KMS-11 (cell line): ENCODE data around the gene CDKN2AIPNL.

Experiments used
- H2AFZ ChIP-seq: fragments of 200-600 bp; sonication (generic); 2 replicates; pipeline ENCODE4 v1.6.1; 2016; ENCODE audit warnings: antibody characterized with exemption, mixed run types, low read depth
- H3K27ac ChIP-seq: fragments of 200-600 bp; sonication (generic); 2 replicates; pipeline ENCODE4 v1.6.1; 2016; ENCODE audit warnings: mild to moderate bottlenecking, mixed run types
- H3K27me3 ChIP-seq: fragments of 200-600 bp; sonication (generic); 2 replicates; pipeline ENCODE4 v1.6.1; 2017; ENCODE audit warnings: mild to moderate bottlenecking, low read depth, mixed run types, moderate library complexity; ENCODE audit not compliant: insufficient read depth
- H3K36me3 ChIP-seq: fragments of 200-600 bp; sonication (generic); 2 replicates; pipeline ENCODE4 v1.6.1; 2017; ENCODE audit warnings: mild to moderate bottlenecking, mixed run types; ENCODE audit not compliant: insufficient read depth
- H3K4me1 ChIP-seq: fragments of 200-600 bp; sonication (generic); 2 replicates; pipeline ENCODE4 v1.6.1; 2016; ENCODE audit warnings: mild to moderate bottlenecking, low read depth, mixed run types; ENCODE audit not compliant: poor library complexity, severe bottlenecking
- H3K4me2 ChIP-seq: fragments of 200-600 bp; sonication (generic); 2 replicates; pipeline ENCODE4 v1.7.0; 2016; ENCODE audit warnings: mild to moderate bottlenecking, mixed run types
- H3K4me3 ChIP-seq: fragments of 200-600 bp; sonication (generic); IDR thresholded peaks from 2 replicates; pipeline ENCODE4 v1.6.1; 2017; ENCODE audit warnings: low read depth, low read length, mixed read lengths; ENCODE audit not compliant: insufficient read depth
- H3K79me2 ChIP-seq: fragments of 200-600 bp; sonication (generic); 2 replicates; pipeline ENCODE4 v1.6.1; 2016; ENCODE audit warnings: low read depth, mixed run types; ENCODE audit not compliant: insufficient read depth
- H3K9ac ChIP-seq: fragments of 200-600 bp; sonication (generic); 2 replicates; pipeline ENCODE4 v1.6.1; 2016; ENCODE audit warnings: mild to moderate bottlenecking, mixed run types
- H4K20me1 ChIP-seq: fragments of 200-600 bp; sonication (generic); 2 replicates; pipeline ENCODE4 v1.6.1; 2016; ENCODE audit warnings: mild to moderate bottlenecking, mixed run types; ENCODE audit not compliant: insufficient read depth
- CTCF ChIP-seq: fragments of 200-600 bp; sonication (generic); conservative IDR thresholded peaks from 2 replicates; pipeline ENCODE4 v1.6.1; 2017; ENCODE audit warnings: low read depth, mild to moderate bottlenecking, antibody characterized with exemption, low read length, moderate library complexity, mixed read lengths

The CDKN2AIPNL gene

DNA sequence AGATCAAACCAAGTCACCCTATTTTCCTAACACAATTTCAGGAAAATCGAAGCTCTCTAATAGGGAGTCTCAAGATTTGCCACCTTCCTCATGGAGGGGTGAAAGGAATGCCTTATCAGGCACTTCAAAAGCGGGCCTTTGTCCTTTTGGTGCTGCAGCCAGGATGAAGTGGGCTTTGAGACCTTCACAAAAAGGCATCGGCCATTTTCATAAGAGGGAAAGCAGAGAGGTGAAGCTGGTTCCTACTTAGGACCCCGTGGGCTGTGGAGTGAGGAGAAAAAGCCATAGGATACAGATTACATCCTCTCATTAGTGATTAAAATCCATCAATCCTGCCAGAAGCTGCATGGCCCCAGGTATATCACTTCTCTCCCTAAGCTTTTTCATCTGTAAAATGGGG is 859 bp downstream of the CDKN2AIPNL start:
- no peak overlapping the region for H3K27ac ChIP-seq
- peak overlapping the region; percentile 64 for H3K9ac ChIP-seq
- peak overlapping the region; percentile 79 for H3K4me2 ChIP-seq
- H3K4me3 ChIP-seq = no peak overlapping the region
- H3K36me3 ChIP-seq = no peaks in the 10 kb centered on the region
- H2AFZ ChIP-seq = no peak overlapping the region; the same call in 1 of the 2 replicates
- no peaks in the 10 kb centered on the region for H3K27me3 ChIP-seq
- H3K4me1 ChIP-seq = peaks cover 17% of the 10 kb centered on the region
- H3K79me2 ChIP-seq = peaks cover 16% of the 10 kb centered on the region; the same call in 1 of the 2 replicates
- no peak for TF ChIP-seq CTCF
- no peaks in the 10 kb centered on the region for H4K20me1 ChIP-seq

DNA sequence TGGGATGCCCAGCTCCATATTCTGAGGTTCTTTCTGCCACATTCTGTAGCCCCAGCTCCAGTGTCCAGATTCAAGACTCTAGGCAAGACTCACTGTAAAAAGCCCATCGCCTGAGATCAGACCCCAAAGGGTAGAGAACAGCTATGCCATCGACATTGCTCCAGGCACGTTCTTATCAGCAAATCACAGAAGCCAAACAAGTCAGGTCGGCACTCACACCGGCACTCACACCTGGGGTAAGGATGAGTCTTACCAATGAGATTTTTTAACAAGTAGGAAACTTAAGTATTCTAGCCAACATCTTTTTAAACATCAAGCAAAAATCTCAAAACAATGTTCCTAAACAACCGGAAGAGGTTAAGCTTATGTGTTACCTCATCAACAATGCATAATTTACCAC is 2.4 kb downstream of the CDKN2AIPNL start:
- Histone ChIP-seq H4K20me1 (no peaks in the 10 kb centered on the region), H3K79me2 (peaks cover 16% of the 10 kb centered on the region; the same call in 1 of the 2 replicates), H3K27me3 (no peaks in the 10 kb centered on the region), H3K9ac (no peak overlapping the region), H3K36me3 (no peaks in the 10 kb centered on the region), H2AFZ (no peak overlapping the region), H3K4me1 (peaks cover 17% of the 10 kb centered on the region), H3K27ac (no peak overlapping the region), H3K4me3 (no peak overlapping the region), H3K4me2 (no peak overlapping the region)
- TF ChIP-seq CTCF = no peak

- Histone ChIP-seq H3K4me2 (no peak overlapping the region), H3K36me3 (no peaks in the 10 kb centered on the region), H3K27me3 (no peaks in the 10 kb centered on the region), H4K20me1 (no peaks in the 10 kb centered on the region), H3K27ac (no peak overlapping the region), H2AFZ (no peak overlapping the region), H3K79me2 (peaks cover 14% of the 10 kb centered on the region; the same call in 1 of the 2 replicates), H3K4me3 (no peak overlapping the region), H3K4me1 (peaks cover 8% of the 10 kb centered on the region), H3K9ac (no peak overlapping the region)
- TF ChIP-seq CTCF = no peak
Measured at GRCh38 chr5:134406390-134406789, 5.3 kb downstream of the CDKN2AIPNL start.

DNA sequence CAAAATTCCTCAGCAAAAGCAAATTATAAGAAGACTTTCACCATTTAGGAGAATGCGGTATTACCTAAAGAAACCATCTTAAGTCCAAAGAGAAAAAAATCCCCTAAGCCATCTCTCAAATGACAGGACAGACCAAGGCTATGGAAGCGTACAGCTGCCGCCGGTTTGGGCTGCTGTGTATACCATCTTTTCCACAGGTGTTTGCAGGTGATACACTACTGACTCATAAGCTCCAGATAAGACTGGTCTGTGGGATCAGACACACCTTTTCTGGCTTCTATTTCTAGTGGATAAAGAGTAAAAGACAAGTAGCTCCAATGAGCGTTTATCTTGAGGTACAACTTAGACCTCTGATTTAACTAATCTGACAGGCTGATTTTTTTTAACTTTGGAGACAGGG is 7.7 kb downstream of the CDKN2AIPNL start:
- no peak overlapping the region for H2AFZ ChIP-seq
- no peaks in the 10 kb centered on the region for H3K36me3 ChIP-seq
- no peaks in the 10 kb centered on the region for H3K4me1 ChIP-seq
- no peak overlapping the region for H3K4me3 ChIP-seq
- no peak for TF ChIP-seq CTCF
- no peak overlapping the region for H3K27ac ChIP-seq
- no peaks in the 10 kb centered on the region for H3K79me2 ChIP-seq
- no peaks in the 10 kb centered on the region for H3K27me3 ChIP-seq
- no peaks in the 10 kb centered on the region for H4K20me1 ChIP-seq
- H3K4me2 ChIP-seq = no peak overlapping the region
- no peak overlapping the region for H3K9ac ChIP-seq
